ENCODE measurements around the gene HSCB. TPM values are rescaled to one million over a fixed set of nuclear protein-coding genes. Genes with fewer than 3 reads are reported as not detected.

Gene HSCB
- total RNA-seq, 2 donors from 2014 or later: 17.7 to 22.4 TPM

- peaks cover 64% of the 10 kb centered on the region for H3K36me3 Mint-ChIP-seq (ENCODE audit: low read depth)
- no peaks in the 10 kb centered on the region for H3K27me3 Mint-ChIP-seq (ENCODE audit: insufficient read depth)
- H3K4me1 Mint-ChIP-seq: peaks cover 6% of the 10 kb centered on the region
- no peaks in the 10 kb centered on the region for H3K27me3 ChIP-seq (ENCODE audit: control insufficient read depth, insufficient read depth, low read length, poor library complexity, severe bottlenecking)
- H3K4me3 Mint-ChIP-seq: no peak overlapping the region
- H3K36me3 ChIP-seq (ENCODE audit: control insufficient read depth, insufficient read depth, low read length): peaks cover 46% of the 10 kb centered on the region
- WGBS, 2 experiments (ENCODE audit: insufficient coverage in 1 of 2, insufficient read length in 1 of 2): 92 to 95% methylated on average over 2 to 3 of the region's 3 CpGs
- H3K27ac ChIP-seq (ENCODE audit: low read depth, low read length): no peak overlapping the region
- no peak overlapping the region for H3K27ac Mint-ChIP-seq
- no peak for TF ChIP-seq CTCF (conservative IDR thresholded peaks at IDR 0.05)
- no peaks in the 10 kb centered on the region for H3K9me3 ChIP-seq (ENCODE audit: control insufficient read depth, low read length)
- no peaks in the 10 kb centered on the region for H3K9me3 Mint-ChIP-seq
- no peak for DNase-seq
- H3K4me1 ChIP-seq (ENCODE audit: control insufficient read depth, insufficient read depth, low read length): no peaks in the 10 kb centered on the region
- H3K9ac ChIP-seq (ENCODE audit: extremely low read depth, low read length, poor library complexity, severe bottlenecking): no peak overlapping the region
- H3K4me3 ChIP-seq (ENCODE audit: low read length): no peak overlapping the region
Observed at GRCh38 chr22:28710576-28711191, 31.2 kb upstream of the HSCB start.

DNA sequence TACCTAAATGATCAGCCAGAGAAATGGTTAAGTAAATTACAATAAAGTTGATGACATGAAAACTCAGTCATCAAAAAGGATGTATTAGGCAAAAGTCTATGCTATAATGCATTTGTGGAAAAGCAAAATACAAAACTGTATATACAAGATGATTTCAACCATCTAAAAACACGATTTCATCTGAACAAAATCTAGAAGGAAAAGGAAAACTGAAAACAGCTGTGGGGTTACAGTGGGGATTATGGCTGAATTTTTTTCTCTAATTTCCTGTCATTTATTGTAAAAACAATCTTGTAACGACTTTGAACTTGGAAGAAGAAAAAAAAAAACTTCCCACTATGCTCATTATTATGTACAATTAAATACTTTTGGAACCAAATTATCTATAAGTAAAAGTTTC is 30.5 kb upstream of the HSCB start:
- peaks cover 6% of the 10 kb centered on the region for H3K4me1 Mint-ChIP-seq
- no peaks in the 10 kb centered on the region for H3K9me3 ChIP-seq (ENCODE audit: control insufficient read depth, low read length)
- no peak overlapping the region for H3K27ac Mint-ChIP-seq
- no peaks in the 10 kb centered on the region for H3K27me3 Mint-ChIP-seq (ENCODE audit: insufficient read depth)
- H3K36me3 ChIP-seq (ENCODE audit: control insufficient read depth, insufficient read depth, low read length): peaks cover 40% of the 10 kb centered on the region
- no peak overlapping the region for H3K27ac ChIP-seq (ENCODE audit: low read depth, low read length)
- H3K9ac ChIP-seq (ENCODE audit: extremely low read depth, low read length, poor library complexity, severe bottlenecking): no peak overlapping the region
- TF ChIP-seq CTCF (conservative IDR thresholded peaks at IDR 0.05): no peak
- no peaks in the 10 kb centered on the region for H3K9me3 Mint-ChIP-seq
- H3K36me3 Mint-ChIP-seq (ENCODE audit: low read depth): peaks cover 60% of the 10 kb centered on the region
- H3K4me3 Mint-ChIP-seq: no peak overlapping the region
- WGBS, 2 experiments (ENCODE audit: insufficient coverage in 1 of 2, insufficient read length in 1 of 2): 83% methylated on average over 1 of the region's 2 CpGs; no CpG with 5 or more reads in 1 of the 2 experiments
- no peak overlapping the region for H3K4me3 ChIP-seq (ENCODE audit: low read length)
- no peak for DNase-seq
- no peaks in the 10 kb centered on the region for H3K4me1 ChIP-seq (ENCODE audit: control insufficient read depth, insufficient read depth, low read length)
- no peaks in the 10 kb centered on the region for H3K27me3 ChIP-seq (ENCODE audit: control insufficient read depth, insufficient read depth, low read length, poor library complexity, severe bottlenecking)

- peak overlapping the region; percentile 45 for H3K27ac Mint-ChIP-seq
- H3K4me1 Mint-ChIP-seq: peaks cover 6% of the 10 kb centered on the region
- TF ChIP-seq CTCF (conservative IDR thresholded peaks at IDR 0.05): peak; percentile 53
Observed at GRCh38 chr22:28711820-28712777, 29.7 kb upstream of the HSCB start.

More at GRCh38 chr22:28711820-28712777, 29.7 kb upstream of the HSCB start:
- no peaks in the 10 kb centered on the region for H3K27me3 Mint-ChIP-seq (ENCODE audit: insufficient read depth)
- H3K9me3 Mint-ChIP-seq: no peaks in the 10 kb centered on the region
- Histone ChIP-seq H3K4me3 (ENCODE audit: low read length) (no peak overlapping the region), H3K9ac (ENCODE audit: extremely low read depth, low read length, poor library complexity, severe bottlenecking) (no peak overlapping the region), H3K4me1 (ENCODE audit: control insufficient read depth, insufficient read depth, low read length) (no peaks in the 10 kb centered on the region), H3K27ac (ENCODE audit: low read depth, low read length) (no peak overlapping the region), H3K36me3 (ENCODE audit: control insufficient read depth, insufficient read depth, low read length) (peaks cover 38% of the 10 kb centered on the region), H3K27me3 (ENCODE audit: control insufficient read depth, insufficient read depth, low read length, poor library complexity, severe bottlenecking) (no peaks in the 10 kb centered on the region), H3K9me3 (ENCODE audit: control insufficient read depth, low read length) (no peaks in the 10 kb centered on the region)
- DNase-seq: no peak
- H3K36me3 Mint-ChIP-seq (ENCODE audit: low read depth): peaks cover 61% of the 10 kb centered on the region
- 91 to 93% methylated on average over 2 to 6 of the region's 6 CpGs for WGBS, 2 experiments (ENCODE audit: insufficient coverage in 1 of 2, insufficient read length in 1 of 2)
- H3K4me3 Mint-ChIP-seq: no peak overlapping the region

All from endodermal cell (in vitro differentiated cells).